OCI-LY3 (cell line): ENCODE results near the gene DHRS13.

ENCODE experiments used
- H2AFZ ChIP-seq: fragments of 200-600, 300-600 bp; shearing (Covaris generic); 2 replicates; pipeline ENCODE4 v1.6.0; 2014; ENCODE audit warnings: antibody characterized with exemption, low read depth, low read length
- H3K27ac ChIP-seq: fragments of 200-600, 300-600 bp; sonication (generic); 2 replicates; pipeline ENCODE4 v1.5.1; 2014; ENCODE audit warnings: mild to moderate bottlenecking, low read length, moderate library complexity, mixed read lengths
- H3K27me3 ChIP-seq: fragments of 200-600, 300-600 bp; sonication (generic); 2 replicates; pipeline ENCODE4 v1.6.1; 2014; ENCODE audit warnings: low read depth, low read length, mixed read lengths
- H3K36me3 ChIP-seq: fragments of 200-600, 300-600 bp; sonication (generic); replicated peaks from 2 replicates; pipeline ENCODE3; 2014; ENCODE audit warnings: low read depth, low read length, mixed read lengths
- H3K4me1 ChIP-seq: fragments of 300-600, 200-600 bp; sonication (generic); 2 replicates; pipeline ENCODE4 v1.6.1; 2014; ENCODE audit warnings: low read length, mixed read lengths
- H3K4me2 ChIP-seq: fragments of 200-600, 300-600 bp; sonication (generic); 2 replicates; pipeline ENCODE4 v1.6.1; 2014; ENCODE audit warnings: low read length, mixed read lengths
- H3K4me3 ChIP-seq: fragments of 300-600, 200-600 bp; sonication (generic); 2 replicates; pipeline ENCODE4 v1.5.1; 2014; ENCODE audit warnings: antibody characterized with exemption, mild to moderate bottlenecking, low read length, moderate library complexity
- H3K79me2 ChIP-seq: fragments of 300-600, 200-600 bp; shearing (Covaris generic); 2 replicates; pipeline ENCODE4 v1.6.1; 2014; ENCODE audit warnings: mild to moderate bottlenecking, low read length, mixed read lengths
- H3K9ac ChIP-seq: fragments of 300-600, 200-600 bp; shearing (Covaris generic); 2 replicates; pipeline ENCODE4 v1.6.0; 2014; ENCODE audit warnings: mild to moderate bottlenecking, low read length, moderate library complexity
- H3K9me3 ChIP-seq: fragments of 200-600, 300-600 bp; shearing (Covaris generic); 2 replicates; pipeline ENCODE4 v1.6.1; 2014; ENCODE audit warnings: low read length, mixed read lengths; ENCODE audit not compliant: insufficient read depth
- H4K20me1 ChIP-seq: fragments of 200-600, 300-600 bp; sonication (generic); 2 replicates; pipeline ENCODE4 v1.6.1; 2016; ENCODE audit warnings: low read length, mixed read lengths; ENCODE audit not compliant: insufficient read depth
- CTCF ChIP-seq: fragments of 200-600, 300-600 bp; sonication (generic); IDR thresholded peaks from 2 replicates; pipeline ENCODE4 v1.5.1; 2014; ENCODE audit warnings: antibody characterized with exemption, low read length, low read depth
- EZH2phosphoT487 ChIP-seq: fragments of 200-600 bp; shearing (Covaris generic); IDR thresholded peaks from 2 replicates; pipeline ENCODE4 v1.6.1; 2018; ENCODE audit warnings: antibody characterized with exemption, mixed run types, low read depth

Gene DHRS13

GRCh38 chr17:28862561-28862960 lies 40.3 kb downstream of the DHRS13 start:
- Histone ChIP-seq H3K4me1 (peaks cover 23% of the 10 kb centered on the region), H3K27ac (no peak overlapping the region), H3K9me3 (no peaks in the 10 kb centered on the region)

GRCh38 chr17:28861393-28862203 lies 41.3 kb downstream of the DHRS13 start:
- no peak overlapping the region for H3K27ac ChIP-seq
- TF ChIP-seq EZH2phosphoT487, result no peak
- no peak for TF ChIP-seq CTCF

More at GRCh38 chr17:28862561-28862960, 40.3 kb downstream of the DHRS13 start:
- H3K4me2 ChIP-seq, result no peak overlapping the region
- peaks cover 19% of the 10 kb centered on the region for H3K36me3 ChIP-seq
- no peak overlapping the region for H2AFZ ChIP-seq
- H3K27me3 ChIP-seq, result no peaks in the 10 kb centered on the region
- H3K4me3 ChIP-seq, result no peak overlapping the region
- no peak overlapping the region for H3K9ac ChIP-seq
- H4K20me1 ChIP-seq, result no peaks in the 10 kb centered on the region
- H3K79me2 ChIP-seq, result no peaks in the 10 kb centered on the region
- TF ChIP-seq CTCF (no peak), EZH2phosphoT487 (no peak)

GRCh38 chr17:28860363-28860808 lies 42.5 kb downstream of the DHRS13 start:
- H3K79me2 ChIP-seq, result peaks cover 10% of the 10 kb centered on the region
- TF ChIP-seq CTCF, result no peak
- TF ChIP-seq EZH2phosphoT487, result no peak
- no peak overlapping the region for H3K4me2 ChIP-seq
- H3K9me3 ChIP-seq, result no peaks in the 10 kb centered on the region
- peaks cover 17% of the 10 kb centered on the region for H3K4me1 ChIP-seq
- no peaks in the 10 kb centered on the region for H3K27me3 ChIP-seq
- H4K20me1 ChIP-seq, result no peaks in the 10 kb centered on the region
- no peak overlapping the region for H3K9ac ChIP-seq
- H3K36me3 ChIP-seq, result peaks cover 19% of the 10 kb centered on the region
- no peak overlapping the region for H3K4me3 ChIP-seq
- no peak overlapping the region for H2AFZ ChIP-seq
- no peak overlapping the region for H3K27ac ChIP-seq

More at GRCh38 chr17:28861393-28862203, 41.3 kb downstream of the DHRS13 start:
- no peak overlapping the region for H3K4me2 ChIP-seq
- peaks cover 22% of the 10 kb centered on the region for H3K4me1 ChIP-seq
- H3K9me3 ChIP-seq, result no peaks in the 10 kb centered on the region
- peaks cover 19% of the 10 kb centered on the region for H3K36me3 ChIP-seq
- no peak overlapping the region for H2AFZ ChIP-seq
- H3K79me2 ChIP-seq, result no peaks in the 10 kb centered on the region
- H3K27me3 ChIP-seq, result no peaks in the 10 kb centered on the region
- H4K20me1 ChIP-seq, result no peaks in the 10 kb centered on the region
- H3K4me3 ChIP-seq, result no peak overlapping the region
- H3K9ac ChIP-seq, result no peak overlapping the region

GRCh38 chr17:28858801-28859355 lies 44.0 kb downstream of the DHRS13 start:
- Histone ChIP-seq H3K36me3 (peaks cover 19% of the 10 kb centered on the region), H3K4me1 (peaks cover 20% of the 10 kb centered on the region), H3K4me2 (no peak overlapping the region), H3K9me3 (no peaks in the 10 kb centered on the region), H3K9ac (no peak overlapping the region), H2AFZ (no peak overlapping the region), H3K4me3 (no peak overlapping the region), H3K79me2 (peaks cover 18% of the 10 kb centered on the region), H3K27me3 (no peaks in the 10 kb centered on the region), H3K27ac (no peak overlapping the region), H4K20me1 (no peaks in the 10 kb centered on the region)
- TF ChIP-seq EZH2phosphoT487 (no peak), CTCF (no peak)
